ENCODE measurements around the gene HOXA9.

HOXA9 gene

DNA sequence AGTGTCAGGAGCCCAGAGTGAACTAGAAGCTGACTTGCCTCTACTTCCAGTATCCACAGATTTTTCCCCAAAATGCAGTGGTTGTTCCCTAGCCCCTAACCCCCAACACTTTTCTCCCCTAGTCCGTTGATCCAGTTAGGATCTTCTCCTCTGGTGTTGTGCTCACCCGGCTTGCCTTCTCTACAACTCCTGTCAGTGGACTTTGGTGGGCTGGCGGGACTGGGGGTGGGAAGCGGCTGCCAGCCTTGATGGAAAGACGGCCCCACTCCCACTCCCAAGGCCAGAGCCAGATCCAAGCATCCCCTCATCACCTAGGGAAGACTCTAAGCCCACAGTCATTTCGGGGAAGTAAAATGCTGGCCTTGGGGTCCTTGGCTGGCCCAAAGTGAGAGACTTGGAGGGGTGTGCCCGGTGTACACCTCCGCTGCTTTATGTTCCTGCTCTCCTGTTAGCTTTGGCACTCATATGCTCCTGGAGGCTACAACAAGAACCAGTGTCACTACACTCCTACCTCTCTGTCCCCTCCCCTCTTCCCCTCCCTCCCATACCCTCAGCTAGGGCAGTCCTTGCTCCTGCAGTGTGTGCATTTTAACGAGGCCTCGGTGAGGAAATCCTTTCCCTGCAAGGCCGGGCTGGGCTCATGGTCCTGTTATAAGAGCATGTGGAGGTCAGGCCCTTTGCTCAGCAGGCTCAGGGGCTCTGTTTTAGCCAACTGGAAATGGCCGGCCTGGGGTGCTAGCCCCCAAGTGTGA, 9.7 kb upstream of the HOXA9 start (continued):
- TF ChIP-seq ZNF121 (tag by site-specific recombination; IDR thresholded peaks at IDR 0.05) (no peak), ZNF610 (tag by site-specific recombination; IDR thresholded peaks at IDR 0.05; ENCODE audit: borderline replicate concordance) (no peak), SP2 (tag by site-specific recombination; IDR thresholded peaks at IDR 0.05) (peak; percentile 48; the same call in 1 of the 2 replicates), ZNF837 (tag by site-specific recombination; IDR thresholded peaks at IDR 0.05) (no peak; the same call in 1 of the 2 replicates), ZBTB8A (tag by site-specific recombination; IDR thresholded peaks at IDR 0.05) (0 out of 2 replicates have a peak, but pooled peaks have one; percentile 8), KLF10 (tag by site-specific recombination; IDR thresholded peaks at IDR 0.05) (no peak; the same call in 1 of the 2 replicates), ZNF501 (tag by site-specific recombination; IDR thresholded peaks at IDR 0.05) (no peak; the same call in 1 of the 2 replicates), ZNF624 (tag by site-specific recombination; IDR thresholded peaks at IDR 0.05) (no peak), HOXA7 (CRISPR knock-in tag; IDR thresholded peaks at IDR 0.05; ENCODE audit: borderline replicate concordance) (no peak), MEIS1 (CRISPR knock-in tag; IDR thresholded peaks at IDR 0.05; ENCODE audit: borderline replicate concordance) (no peak), ZNF600 (tag by site-specific recombination; IDR thresholded peaks at IDR 0.05) (no peak), ZNF792 (tag by site-specific recombination; IDR thresholded peaks at IDR 0.05) (no peak), FEZF1 (tag by site-specific recombination; IDR thresholded peaks at IDR 0.05) (peak; percentile 89), ZNF426 (tag by site-specific recombination; IDR thresholded peaks at IDR 0.05) (no peak), BCL6B (tag by site-specific recombination; IDR thresholded peaks at IDR 0.05) (no peak), ZNF266 (tag by site-specific recombination; IDR thresholded peaks at IDR 0.05; ENCODE audit: low read depth) (no peak), ZNF239 (tag by site-specific recombination; IDR thresholded peaks at IDR 0.05) (no peak), ZNF488 (tag by site-specific recombination; IDR thresholded peaks at IDR 0.05) (no peak), ZNF558 (tag by site-specific recombination; IDR thresholded peaks at IDR 0.05) (no peak), KLF9 (tag by site-specific recombination; IDR thresholded peaks at IDR 0.05; ENCODE audit: low read depth) (peak; percentile 87), ZNF677 (tag by site-specific recombination; IDR thresholded peaks at IDR 0.05) (no peak), ZNF585B (tag by site-specific recombination; IDR thresholded peaks at IDR 0.05) (no peak), TSHZ1 (tag by site-specific recombination; IDR thresholded peaks at IDR 0.05; ENCODE audit: borderline replicate concordance) (no peak), ZNF398 (tag by site-specific recombination; IDR thresholded peaks at IDR 0.05) (peak; percentile 85), PRDM1 (tag by site-specific recombination; IDR thresholded peaks at IDR 0.05) (no peak), ZNF776 (tag by site-specific recombination; IDR thresholded peaks at IDR 0.05; ENCODE audit: borderline replicate concordance) (no peak), HOXC10 (CRISPR knock-in tag; IDR thresholded peaks at IDR 0.05) (no peak)
- TF ChIP-seq, protein P1, sequence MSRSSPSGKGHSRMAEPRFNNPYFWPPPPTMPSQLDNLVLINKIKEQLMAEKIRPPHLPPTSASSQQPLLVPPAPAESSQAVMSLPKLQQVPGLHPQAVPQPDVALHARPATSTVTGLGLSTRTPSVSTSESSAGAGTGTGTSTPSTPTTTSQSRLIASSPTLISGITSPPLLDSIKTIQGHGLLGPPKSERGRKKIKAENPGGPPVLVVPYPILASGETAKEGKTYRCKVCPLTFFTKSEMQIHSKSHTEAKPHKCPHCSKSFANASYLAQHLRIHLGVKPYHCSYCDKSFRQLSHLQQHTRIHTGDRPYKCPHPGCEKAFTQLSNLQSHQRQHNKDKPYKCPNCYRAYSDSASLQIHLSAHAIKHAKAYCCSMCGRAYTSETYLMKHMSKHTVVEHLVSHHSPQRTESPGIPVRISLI (tag by site-specific recombination; IDR thresholded peaks at IDR 0.05), result no peak
- TF ChIP-seq, protein P2, sequence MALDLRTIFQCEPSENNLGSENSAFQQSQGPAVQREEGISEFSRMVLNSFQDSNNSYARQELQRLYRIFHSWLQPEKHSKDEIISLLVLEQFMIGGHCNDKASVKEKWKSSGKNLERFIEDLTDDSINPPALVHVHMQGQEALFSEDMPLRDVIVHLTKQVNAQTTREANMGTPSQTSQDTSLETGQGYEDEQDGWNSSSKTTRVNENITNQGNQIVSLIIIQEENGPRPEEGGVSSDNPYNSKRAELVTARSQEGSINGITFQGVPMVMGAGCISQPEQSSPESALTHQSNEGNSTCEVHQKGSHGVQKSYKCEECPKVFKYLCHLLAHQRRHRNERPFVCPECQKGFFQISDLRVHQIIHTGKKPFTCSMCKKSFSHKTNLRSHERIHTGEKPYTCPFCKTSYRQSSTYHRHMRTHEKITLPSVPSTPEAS (tag by site-specific recombination; IDR thresholded peaks at IDR 0.05), result peak; percentile 79
